Trophoblast cell (in vitro differentiated cells and primary cell): ENCODE measurements around the gene EYS.
"Not testable (repeated sequence)": the region's sequence is repeated elsewhere in the genome, so short reads cannot be mapped to it uniquely, and the experiment has no call there.

Experiments used
- DNase-seq, 2 donors: peaks; one replicate each; pipeline ENCODE4 v3.0.0-alpha.2; 2016
- H2AFZ ChIP-seq: 2 replicates; pipeline ENCODE4 v1.6.1; 2013; ENCODE audit warnings: low read length, moderate library complexity, mild to moderate bottlenecking; ENCODE audit not compliant: insufficient read depth, poor library complexity
- H2AK5ac ChIP-seq: 2 replicates; pipeline ENCODE4 v1.6.1; 2013; ENCODE audit warnings: mild to moderate bottlenecking, low read length
- H2BK120ac ChIP-seq: 2 replicates; pipeline ENCODE4 v1.6.1; 2013; ENCODE audit warnings: low read length, mild to moderate bottlenecking, moderate library complexity; ENCODE audit not compliant: insufficient read depth, poor library complexity
- H2BK12ac ChIP-seq: 2 replicates; pipeline ENCODE4 v1.6.1; 2013; ENCODE audit warnings: mild to moderate bottlenecking, low read length, moderate library complexity
- H2BK5ac ChIP-seq: 2 replicates; pipeline ENCODE4 v1.6.1; 2013; ENCODE audit warnings: low read length, low read depth, moderate library complexity, mild to moderate bottlenecking; ENCODE audit not compliant: poor library complexity
- H3K14ac ChIP-seq: 2 replicates; pipeline ENCODE4 v1.6.1; 2013; ENCODE audit warnings: mild to moderate bottlenecking, low read length
- H3K18ac ChIP-seq: 2 replicates; pipeline ENCODE4 v1.6.1; 2013; ENCODE audit warnings: mild to moderate bottlenecking, low read length
- H3K23ac ChIP-seq: 2 replicates; pipeline ENCODE4 v1.6.1; 2013; ENCODE audit warnings: low read length
- H3K27ac ChIP-seq: 2 replicates; pipeline ENCODE4 v1.5.1; 2013; ENCODE audit warnings: low read depth, mild to moderate bottlenecking, inconsistent platforms, low read length, moderate library complexity
- H3K27me3 ChIP-seq: 2 replicates; pipeline ENCODE4 v1.6.1; 2013; ENCODE audit warnings: inconsistent platforms, mild to moderate bottlenecking, low read length, moderate library complexity; ENCODE audit not compliant: insufficient read depth
- H3K36me3 ChIP-seq, 2 experiments: 1 replicate in 1 of 2; 2 replicates in 1 of 2; pipeline ENCODE4 v1.6.1; 2013; ENCODE audit warnings: low read length in 2 of 2, mild to moderate bottlenecking in 2 of 2, moderate library complexity in 1 of 2; ENCODE audit not compliant: insufficient read depth in 2 of 2, control insufficient read depth in 1 of 2
- H3K4ac ChIP-seq: 2 replicates; pipeline ENCODE4 v1.6.1; 2013; ENCODE audit warnings: low read depth, mild to moderate bottlenecking, low read length, moderate library complexity
- H3K4me1 ChIP-seq, 2 experiments: 1 replicate in 1 of 2; 2 replicates in 1 of 2; pipeline ENCODE4 v1.6.1; 2013; ENCODE audit warnings: low read length in 2 of 2, mild to moderate bottlenecking in 2 of 2, moderate library complexity in 1 of 2; ENCODE audit not compliant: insufficient read depth in 2 of 2, control insufficient read depth in 1 of 2
- H3K4me2 ChIP-seq: 2 replicates; pipeline ENCODE4 v1.6.1; 2013; ENCODE audit warnings: inconsistent platforms, mild to moderate bottlenecking, low read length, moderate library complexity
- H3K4me3 ChIP-seq: 2 replicates; pipeline ENCODE4 v1.5.1; 2013; ENCODE audit warnings: mild to moderate bottlenecking, low read depth, low read length, inconsistent platforms
- H3K79me1 ChIP-seq: one replicate; pipeline ENCODE4 v1.6.1; 2013; ENCODE audit warnings: low read length
- H3K79me2 ChIP-seq: 2 replicates; pipeline ENCODE4 v1.6.1; 2013; ENCODE audit warnings: low read length, mild to moderate bottlenecking; ENCODE audit not compliant: control insufficient read depth, insufficient read depth, poor library complexity
- H3K9ac ChIP-seq: 2 replicates; pipeline ENCODE4 v1.6.1; 2013; ENCODE audit warnings: mild to moderate bottlenecking, low read length
- H3K9me3 ChIP-seq: 2 replicates; pipeline ENCODE4 v1.6.1; 2013; ENCODE audit warnings: low read depth, mild to moderate bottlenecking, control low read depth, inconsistent platforms, low read length; ENCODE audit not compliant: insufficient read depth
- H4K12ac ChIP-seq: 2 replicates; pipeline ENCODE4 v1.6.1; 2013; ENCODE audit warnings: low read depth, mild to moderate bottlenecking, low read length, moderate library complexity
- H4K8ac ChIP-seq: 2 replicates; pipeline ENCODE4 v1.6.1; 2013; ENCODE audit warnings: low read depth, mild to moderate bottlenecking, low read length, moderate library complexity
- H4K91ac ChIP-seq: one replicate; pipeline ENCODE4 v1.6.1; 2013; ENCODE audit warnings: low read depth, mild to moderate bottlenecking, low read length, moderate library complexity
- WGBS: extraction: QIAGEN DNeasy Blood & Tissue Kit; methylation state at CpG from one replicate; pipeline ENCODE4 v1.1.7; 2013; ENCODE audit warnings: missing lambda C conversion rate; ENCODE audit not compliant: insufficient read length, insufficient coverage; ENCODE audit errors: extremely low coverage; 5-methylcytosine and 5-hydroxymethylcytosine counted together

Gene EYS

DNA sequence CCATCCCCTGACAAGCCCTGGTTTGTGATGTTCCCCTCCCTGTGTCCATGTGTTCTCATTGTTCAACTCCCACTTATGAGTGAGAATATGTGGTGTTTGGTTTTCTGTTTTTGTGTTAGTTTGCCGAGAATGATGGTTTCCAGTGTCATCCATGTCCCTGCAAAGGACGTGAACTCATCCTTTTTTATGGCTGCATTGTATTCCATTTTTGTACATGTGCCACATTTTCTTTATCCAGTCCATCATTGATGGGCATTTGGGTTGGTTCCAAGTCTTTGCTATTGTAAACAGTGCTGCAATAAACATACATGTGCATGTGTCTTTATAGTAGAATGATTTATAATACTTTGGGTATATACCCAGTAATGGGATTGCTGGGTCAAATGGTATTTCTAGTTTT lies 1468.1 kb downstream of the EYS start:
- not testable (repeated sequence) for H2AFZ ChIP-seq, H3K14ac ChIP-seq, DNase-seq, H2BK5ac ChIP-seq, H2BK12ac ChIP-seq, H3K79me2 ChIP-seq, H3K4me1 ChIP-seq, H3K36me3 ChIP-seq, H3K23ac ChIP-seq, H4K91ac ChIP-seq, H3K4me2 ChIP-seq, H4K8ac ChIP-seq, H2BK120ac ChIP-seq, H3K4me3 ChIP-seq, H3K79me1 ChIP-seq, H3K9me3 ChIP-seq, H2AK5ac ChIP-seq, H3K9ac ChIP-seq, H3K4ac ChIP-seq, H3K27ac ChIP-seq, H3K27me3 ChIP-seq, H4K12ac ChIP-seq, H3K18ac ChIP-seq
- no CpG with 5 or more reads among the region's 2 CpGs for WGBS

DNA sequence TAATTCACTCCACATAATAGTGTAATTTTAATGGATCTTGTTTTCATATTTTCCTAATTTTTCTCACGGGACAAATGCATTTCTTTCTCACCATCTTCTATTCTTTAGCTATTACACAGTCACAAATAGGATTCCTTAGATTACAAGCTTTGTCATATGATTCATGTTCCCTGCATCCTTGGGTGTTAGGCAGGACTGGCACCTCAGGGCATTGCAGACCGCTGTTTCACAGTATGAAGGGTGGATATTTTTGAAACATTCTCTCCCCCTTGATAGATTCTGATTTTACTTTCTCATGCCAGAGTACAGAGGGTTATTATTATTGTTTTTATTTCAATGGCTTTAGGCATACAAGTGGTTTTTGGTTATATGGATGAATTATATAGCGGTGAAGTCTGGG lies 1469.0 kb downstream of the EYS start:
- Histone ChIP-seq H3K4me1 (no peaks in the 10 kb centered on the region), H3K79me2 (no peaks in the 10 kb centered on the region), H2BK12ac (no peak overlapping the region), H2AFZ (no peak overlapping the region), H3K36me3 (no peaks in the 10 kb centered on the region), H4K8ac (no peak overlapping the region), H3K14ac (no peak overlapping the region), H3K23ac (no peak overlapping the region), H4K12ac (no peak overlapping the region), H2BK5ac (no peak overlapping the region), H3K27me3 (no peaks in the 10 kb centered on the region), H3K9me3 (no peaks in the 10 kb centered on the region), H3K27ac (no peak overlapping the region), H4K91ac (no peak overlapping the region), H3K79me1 (no peaks in the 10 kb centered on the region), H3K4me2 (no peak overlapping the region), H2BK120ac (no peak overlapping the region), H3K4ac (no peak overlapping the region), H3K4me3 (no peak overlapping the region), H3K9ac (no peak overlapping the region), H3K18ac (no peak overlapping the region), H2AK5ac (no peak overlapping the region)
- WGBS = no CpG with 5 or more reads among the region's 3 CpGs
- DNase-seq = no peak

DNA sequence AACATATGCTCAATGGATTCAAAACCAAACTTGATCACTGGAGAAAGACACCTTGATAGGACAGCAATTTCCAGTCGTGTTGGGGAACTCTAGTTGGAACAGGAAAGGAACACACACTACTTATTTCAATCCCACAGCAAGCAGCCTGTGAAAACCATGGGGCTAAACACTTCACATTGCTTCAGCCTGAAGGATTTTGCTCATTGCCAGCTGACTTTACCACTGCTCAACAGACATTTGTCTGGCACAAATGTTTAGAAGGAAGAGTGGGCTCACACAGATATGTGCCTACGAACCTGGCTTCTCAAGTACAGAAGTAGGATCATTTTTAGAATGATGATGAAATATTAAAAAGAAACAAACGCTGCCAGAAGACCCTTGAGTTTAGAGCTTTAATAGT lies 1473.3 kb downstream of the EYS start:
- H3K18ac ChIP-seq = no peak overlapping the region
- no peak overlapping the region for H3K4ac ChIP-seq
- no peak overlapping the region for H2BK12ac ChIP-seq
- no peak overlapping the region for H2BK120ac ChIP-seq
- no peaks in the 10 kb centered on the region for H3K27me3 ChIP-seq
- no peak overlapping the region for H3K27ac ChIP-seq
- no peak overlapping the region for H3K14ac ChIP-seq
- H3K9me3 ChIP-seq = no peaks in the 10 kb centered on the region
- no peak for DNase-seq
- no peak overlapping the region for H3K4me3 ChIP-seq
- peak overlapping the region; percentile 53 for H3K9ac ChIP-seq
- H3K23ac ChIP-seq = no peak overlapping the region
- H3K4me2 ChIP-seq = no peak overlapping the region
- H3K79me2 ChIP-seq = no peaks in the 10 kb centered on the region
- H4K12ac ChIP-seq = no peak overlapping the region
- H3K4me1 ChIP-seq = no peaks in the 10 kb centered on the region
- H2AFZ ChIP-seq = no peak overlapping the region
- H4K8ac ChIP-seq = no peak overlapping the region
- H3K79me1 ChIP-seq = no peaks in the 10 kb centered on the region
- no peaks in the 10 kb centered on the region for H3K36me3 ChIP-seq
- H2BK5ac ChIP-seq = no peak overlapping the region
- H4K91ac ChIP-seq = no peak overlapping the region
- no peak overlapping the region for H2AK5ac ChIP-seq
- WGBS = no CpG with 5 or more reads among the region's 3 CpGs

DNA sequence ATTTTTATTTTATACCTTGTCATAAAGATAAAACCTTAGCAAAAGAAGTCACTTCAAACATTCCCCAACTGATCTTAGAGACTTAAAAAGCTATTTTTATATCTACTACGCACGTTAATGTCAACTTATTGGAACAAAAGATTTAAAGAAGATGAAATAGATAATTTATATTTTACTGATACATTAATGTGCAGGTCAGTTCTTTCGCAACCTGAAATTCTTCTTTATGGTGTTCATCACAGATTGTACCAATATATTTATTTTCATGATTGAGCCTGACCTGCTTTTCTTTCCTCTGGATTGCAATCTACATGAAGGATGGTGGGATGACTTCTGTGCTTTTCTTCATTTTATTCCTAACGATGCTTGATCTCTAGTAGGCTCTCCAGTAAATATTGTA lies 1475.1 kb downstream of the EYS start:
- no peaks in the 10 kb centered on the region for H3K9me3 ChIP-seq
- WGBS = no CpG with 5 or more reads among the region's 4 CpGs
- H3K18ac ChIP-seq = no peak overlapping the region
- no peak overlapping the region for H3K14ac ChIP-seq
- H3K4ac ChIP-seq = no peak overlapping the region
- no peak overlapping the region for H2AFZ ChIP-seq
- H3K36me3 ChIP-seq = no peaks in the 10 kb centered on the region
- no peak overlapping the region for H4K91ac ChIP-seq
- H2BK12ac ChIP-seq = no peak overlapping the region
- H3K4me2 ChIP-seq = no peak overlapping the region
- H3K79me2 ChIP-seq = no peaks in the 10 kb centered on the region
- H3K4me3 ChIP-seq = no peak overlapping the region
- no peaks in the 10 kb centered on the region for H3K79me1 ChIP-seq
- H3K27ac ChIP-seq = no peak overlapping the region
- no peak overlapping the region for H2BK120ac ChIP-seq
- H3K4me1 ChIP-seq = no peaks in the 10 kb centered on the region
- no peaks in the 10 kb centered on the region for H3K27me3 ChIP-seq
- H3K23ac ChIP-seq = no peak overlapping the region
- no peak for DNase-seq
- H2AK5ac ChIP-seq = no peak overlapping the region
- no peak overlapping the region for H2BK5ac ChIP-seq
- H3K9ac ChIP-seq = no peak overlapping the region
- no peak overlapping the region for H4K8ac ChIP-seq
- H4K12ac ChIP-seq = no peak overlapping the region
